Chondrocyte (in vitro differentiated cells): ENCODE data around the gene CACHD1. TPM values are rescaled to one million over a fixed set of nuclear protein-coding genes. Genes with fewer than 3 reads are reported as not detected.

Experiments
- DNase-seq: peaks from one replicate; pipeline ENCODE4 v3.0.0; 2021; ENCODE audit warnings: mixed read lengths, low spot score
- H3K27ac Mint-ChIP-seq: one replicate; pipeline ENCODE4 v1.8.0; 2021; ENCODE audit warnings: mild to moderate bottlenecking, moderate library complexity, mixed read lengths; ENCODE audit not compliant: unreplicated experiment
- H3K27me3 Mint-ChIP-seq: 2 replicates; pipeline ENCODE4 v1.8.0; 2021; ENCODE audit warnings: low read depth, mixed read lengths
- H3K36me3 Mint-ChIP-seq: 2 replicates; pipeline ENCODE4 v1.8.0; 2021; ENCODE audit warnings: low read depth, mixed read lengths
- H3K4me1 Mint-ChIP-seq: 2 replicates; pipeline ENCODE4 v1.8.0; 2021; ENCODE audit warnings: low read depth, mild to moderate bottlenecking, mixed read lengths
- H3K4me3 Mint-ChIP-seq: one replicate; pipeline ENCODE4 v1.8.0; 2021; ENCODE audit warnings: mild to moderate bottlenecking, moderate library complexity, mixed read lengths; ENCODE audit not compliant: unreplicated experiment
- H3K9me3 Mint-ChIP-seq: 2 replicates; pipeline ENCODE4 v1.8.0; 2021; ENCODE audit warnings: low read depth, mixed read lengths
- total RNA-seq: library from RNA; stranded (reverse); gene quantifications from 3 replicates; pipeline ENCODE4 v1.2.1, GENCODE V29; 2021
- TF ChIP-seq, protein P1 (sequence below): fragments of 200-600 bp; sonication (generic); IDR thresholded peaks from 2 replicates; pipeline ENCODE4 v1.5.0; 2021; ENCODE audit warnings: antibody characterized with exemption, mild to moderate bottlenecking, moderate library complexity

Gene CACHD1
- total RNA-seq, 1 donor from 2014 or later, result 10.5 TPM

DNA sequence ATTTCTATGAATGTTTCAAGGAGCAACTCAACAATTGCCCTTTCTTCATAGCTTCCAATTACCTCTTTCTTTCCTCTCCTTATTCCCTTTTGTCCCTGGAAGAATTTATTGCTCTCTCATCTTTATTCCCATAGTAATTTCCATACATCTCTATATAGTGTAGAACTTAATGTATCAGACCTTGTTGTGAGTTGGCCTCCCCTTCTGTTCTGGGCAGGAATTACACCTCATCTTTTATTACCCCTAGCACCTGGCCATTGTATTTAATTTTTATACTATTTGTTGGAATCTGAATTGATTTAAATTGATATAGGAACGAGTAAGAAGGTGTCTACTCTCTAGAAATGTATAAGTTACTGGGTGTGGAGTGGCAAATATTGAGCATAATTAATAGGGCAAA is 114.5 kb downstream of the CACHD1 start:
- no peaks in the 10 kb centered on the region for H3K4me1 Mint-ChIP-seq

DNA sequence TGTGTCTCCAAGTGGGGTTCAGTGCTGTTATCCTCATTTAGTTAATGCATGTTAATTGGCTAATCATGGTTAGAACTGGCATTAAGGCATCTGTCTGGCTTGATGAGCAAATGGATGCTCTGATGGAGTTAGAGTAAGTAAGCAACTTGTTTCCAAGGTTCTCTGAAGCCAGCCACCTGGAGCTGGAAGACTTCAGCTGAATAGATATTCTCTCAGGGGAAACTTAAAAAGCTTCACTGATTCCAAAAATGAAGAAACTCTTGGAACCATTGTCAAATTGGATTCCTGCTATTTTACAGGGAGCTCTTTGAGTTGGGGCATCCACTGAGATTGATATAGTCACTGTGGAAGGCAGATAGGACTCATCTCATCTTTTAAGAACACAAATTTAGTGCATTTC is 118.9 kb downstream of the CACHD1 start:
- no peaks in the 10 kb centered on the region for H3K9me3 Mint-ChIP-seq
- H3K36me3 Mint-ChIP-seq, result peaks cover 3% of the 10 kb centered on the region
- TF ChIP-seq, protein P1, sequence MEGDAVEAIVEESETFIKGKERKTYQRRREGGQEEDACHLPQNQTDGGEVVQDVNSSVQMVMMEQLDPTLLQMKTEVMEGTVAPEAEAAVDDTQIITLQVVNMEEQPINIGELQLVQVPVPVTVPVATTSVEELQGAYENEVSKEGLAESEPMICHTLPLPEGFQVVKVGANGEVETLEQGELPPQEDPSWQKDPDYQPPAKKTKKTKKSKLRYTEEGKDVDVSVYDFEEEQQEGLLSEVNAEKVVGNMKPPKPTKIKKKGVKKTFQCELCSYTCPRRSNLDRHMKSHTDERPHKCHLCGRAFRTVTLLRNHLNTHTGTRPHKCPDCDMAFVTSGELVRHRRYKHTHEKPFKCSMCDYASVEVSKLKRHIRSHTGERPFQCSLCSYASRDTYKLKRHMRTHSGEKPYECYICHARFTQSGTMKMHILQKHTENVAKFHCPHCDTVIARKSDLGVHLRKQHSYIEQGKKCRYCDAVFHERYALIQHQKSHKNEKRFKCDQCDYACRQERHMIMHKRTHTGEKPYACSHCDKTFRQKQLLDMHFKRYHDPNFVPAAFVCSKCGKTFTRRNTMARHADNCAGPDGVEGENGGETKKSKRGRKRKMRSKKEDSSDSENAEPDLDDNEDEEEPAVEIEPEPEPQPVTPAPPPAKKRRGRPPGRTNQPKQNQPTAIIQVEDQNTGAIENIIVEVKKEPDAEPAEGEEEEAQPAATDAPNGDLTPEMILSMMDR, result no peak

More for the DNA sequence above, 114.5 kb downstream of the CACHD1 start:
- Mint-ChIP-seq H3K9me3 (no peaks in the 10 kb centered on the region), H3K36me3 (peaks cover 4% of the 10 kb centered on the region), H3K4me3 (no peak overlapping the region), H3K27me3 (no peaks in the 10 kb centered on the region), H3K27ac (no peak overlapping the region)
- no peak for DNase-seq
- TF ChIP-seq, protein P1, result peak; percentile 51

DNA sequence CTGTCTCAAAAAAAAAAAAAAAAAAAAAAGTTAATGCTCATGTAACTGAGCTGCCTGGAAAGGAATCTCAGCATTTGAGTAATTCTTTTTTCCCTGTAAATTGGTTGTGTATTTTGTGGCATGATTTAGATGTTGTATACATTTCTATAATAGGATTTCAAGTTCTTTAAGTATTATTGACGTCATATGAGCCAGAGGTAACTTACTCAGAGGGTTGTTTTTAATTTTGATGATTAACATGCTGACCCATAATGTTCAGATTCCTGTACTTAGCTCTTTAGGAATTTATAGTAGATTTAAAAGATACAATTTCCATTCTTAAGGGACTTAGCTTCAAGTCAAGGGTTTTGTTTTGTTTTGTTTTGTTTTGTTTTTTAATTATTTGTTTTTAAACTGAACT is 120.4 kb downstream of the CACHD1 start:
- no peak overlapping the region for H3K4me3 Mint-ChIP-seq
- no peak for DNase-seq
- H3K9me3 Mint-ChIP-seq, result no peaks in the 10 kb centered on the region
- H3K27me3 Mint-ChIP-seq, result no peaks in the 10 kb centered on the region
- TF ChIP-seq, protein P1, result no peak
- peaks cover 2% of the 10 kb centered on the region for H3K36me3 Mint-ChIP-seq
- H3K27ac Mint-ChIP-seq, result no peak overlapping the region
- no peaks in the 10 kb centered on the region for H3K4me1 Mint-ChIP-seq

More for the DNA sequence above, 118.9 kb downstream of the CACHD1 start:
- Mint-ChIP-seq H3K4me3 (no peak overlapping the region), H3K27ac (no peak overlapping the region), H3K27me3 (no peaks in the 10 kb centered on the region), H3K4me1 (no peaks in the 10 kb centered on the region)
- DNase-seq, result no peak

DNA sequence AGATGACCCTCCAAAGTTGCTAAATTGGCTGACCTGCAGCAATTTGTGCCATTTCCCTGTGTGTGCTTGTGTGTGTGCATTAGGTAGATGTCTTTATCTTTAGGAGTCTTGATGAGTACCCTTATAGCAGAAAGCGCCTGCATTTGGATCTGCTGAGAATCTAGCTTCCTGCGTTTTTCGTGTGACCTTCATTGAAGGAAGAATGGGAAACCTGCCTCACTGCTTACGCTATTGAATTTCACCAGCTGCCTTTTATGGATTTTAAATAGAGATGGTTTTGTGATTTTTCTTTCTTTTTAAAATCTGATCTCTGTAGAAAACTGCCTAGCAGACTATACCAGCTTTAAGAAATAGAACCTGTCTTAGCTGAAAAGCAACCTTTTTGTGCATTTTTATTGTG is 124.5 kb downstream of the CACHD1 start:
- Mint-ChIP-seq H3K9me3 (no peaks in the 10 kb centered on the region), H3K4me3 (no peak overlapping the region), H3K27ac (no peak overlapping the region), H3K36me3 (peaks cover 2% of the 10 kb centered on the region), H3K4me1 (peaks cover 23% of the 10 kb centered on the region), H3K27me3 (no peaks in the 10 kb centered on the region)
- TF ChIP-seq, protein P1, result no peak
- no peak for DNase-seq

DNA sequence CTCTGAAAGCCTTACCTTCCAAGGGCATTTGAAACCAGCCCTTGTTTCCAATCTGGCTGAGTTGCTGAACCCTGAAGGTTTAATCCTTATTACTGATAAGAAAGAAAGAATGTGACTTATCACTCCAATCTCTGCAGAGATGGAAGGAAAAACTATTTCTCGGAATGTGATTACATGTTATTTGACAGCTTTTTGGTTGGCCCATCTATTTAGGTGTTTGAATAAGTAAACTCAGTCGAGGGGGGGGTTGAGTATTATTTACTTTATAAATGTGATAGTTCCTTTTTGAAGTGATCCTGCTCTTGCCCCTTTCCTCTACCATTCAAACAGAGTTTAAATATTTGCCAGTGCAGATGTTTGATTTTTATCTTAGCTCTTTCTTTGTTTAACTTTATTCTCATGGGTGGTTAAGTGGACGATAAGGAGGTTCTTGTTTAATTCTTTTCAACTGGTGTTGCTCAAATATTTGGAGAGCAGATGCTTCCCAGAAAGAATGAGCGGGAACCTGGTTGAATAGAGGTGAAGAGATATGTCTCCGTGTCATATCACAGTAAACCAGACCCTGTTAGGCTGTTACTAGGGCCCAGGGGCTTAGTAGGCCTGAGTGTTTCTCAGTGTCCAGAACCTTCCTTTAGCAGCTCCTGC is 126.1 kb downstream of the CACHD1 start:
- peaks cover 2% of the 10 kb centered on the region for H3K36me3 Mint-ChIP-seq
- TF ChIP-seq, protein P1, result no peak
- H3K27ac Mint-ChIP-seq, result no peak overlapping the region
- DNase-seq, result no peak
- peaks cover 24% of the 10 kb centered on the region for H3K4me1 Mint-ChIP-seq
- H3K9me3 Mint-ChIP-seq, result no peaks in the 10 kb centered on the region
- H3K4me3 Mint-ChIP-seq, result no peak overlapping the region
- H3K27me3 Mint-ChIP-seq, result no peaks in the 10 kb centered on the region
